Activated gamma-delta T cell treated with Interleukin-2 at 50 U/mL for 16 hours (primary cell): ENCODE results near the gene SCIN.
"Not testable (repeated sequence)": the region's sequence is repeated elsewhere in the genome, so short reads cannot be mapped to it uniquely, and the experiment has no call there.

Source experiments
- DNase-seq: peaks from one replicate; pipeline ENCODE4 v3.0.0-alpha.2; 2020

Gene SCIN

DNA sequence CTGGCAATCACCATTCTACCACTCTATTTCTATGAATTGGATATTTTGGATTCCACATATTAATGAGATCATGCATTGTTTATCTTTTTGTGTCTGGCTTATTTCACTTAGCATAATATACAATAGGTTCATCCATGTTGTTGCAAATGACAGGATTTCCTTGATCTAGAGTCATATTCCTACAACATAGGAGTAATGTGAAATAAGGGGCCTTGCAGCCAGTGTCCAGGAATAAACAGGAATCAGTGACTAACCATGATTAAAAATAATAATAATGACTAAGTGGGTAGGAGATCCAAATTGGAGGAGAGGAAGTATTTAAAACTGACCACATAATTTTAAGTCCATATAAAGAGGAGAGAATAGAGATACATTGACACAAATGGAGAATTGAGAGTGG is 49.9 kb downstream of the SCIN start:
- DNase-seq = no peak

DNA sequence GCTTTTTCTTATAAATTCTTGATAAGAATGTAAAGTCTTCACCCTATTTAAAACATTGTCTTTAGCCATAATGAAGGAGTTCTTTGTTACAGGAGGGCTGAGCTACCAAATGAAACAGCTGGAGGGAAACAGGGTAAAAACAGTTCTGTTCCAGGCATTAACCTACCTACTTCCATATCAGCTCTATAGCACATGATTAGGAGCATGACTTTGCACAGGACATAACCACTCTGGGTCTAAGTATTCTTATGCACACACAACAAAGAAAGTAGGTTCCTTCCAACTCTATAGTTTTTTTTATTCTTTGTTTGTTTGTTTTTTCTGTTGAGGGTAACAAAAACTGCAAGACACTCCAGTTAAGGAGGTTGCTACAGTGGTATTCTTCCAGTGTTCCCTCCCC is 52.7 kb downstream of the SCIN start:
- DNase-seq = no peak

DNA sequence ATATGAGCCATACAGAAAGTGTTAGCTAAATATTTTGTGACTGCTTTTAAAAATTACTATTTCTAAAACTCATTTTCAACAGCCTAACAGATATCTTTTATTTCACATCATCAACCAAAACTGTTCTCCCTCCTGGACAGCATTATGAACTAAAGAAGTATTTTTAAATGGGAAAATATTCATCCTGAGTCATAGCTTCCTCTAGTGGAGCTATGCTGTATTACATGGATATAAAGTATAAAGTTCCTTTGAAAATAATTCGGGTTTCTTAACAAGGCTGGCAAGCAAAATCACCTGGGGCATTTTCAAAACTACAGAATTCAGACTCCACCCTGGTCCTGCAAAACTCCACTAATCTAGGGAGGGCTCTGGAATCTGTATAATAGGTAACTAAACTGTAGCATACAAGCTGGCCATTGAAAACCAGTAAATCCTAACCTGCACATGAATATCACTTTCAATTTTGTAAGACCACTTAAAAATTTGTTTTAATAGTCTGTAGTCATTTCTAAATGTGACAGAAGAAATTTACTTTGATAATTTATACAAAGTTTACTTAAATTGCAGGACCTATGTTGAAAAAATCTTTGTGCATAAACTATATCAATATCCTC is 53.5 kb downstream of the SCIN start:
- DNase-seq = no peak

DNA sequence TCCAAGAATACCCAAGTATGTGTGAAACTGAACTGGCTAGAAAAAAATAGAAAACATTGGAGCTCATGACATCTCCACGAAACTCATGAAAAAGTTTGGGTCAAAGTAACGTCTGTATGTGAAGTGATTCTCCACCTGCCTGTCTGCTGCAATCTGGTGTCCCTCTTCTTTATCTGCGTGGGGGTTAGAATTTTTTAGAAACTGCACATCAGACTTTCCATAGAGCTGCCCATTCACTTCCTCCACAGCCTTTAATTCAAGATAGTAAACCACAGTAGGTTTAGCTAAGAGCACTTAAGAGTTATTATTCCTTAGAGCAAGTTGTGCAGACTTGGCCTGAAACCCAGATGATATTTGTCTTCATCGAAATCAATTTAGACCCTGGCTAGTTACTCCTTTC is 55.3 kb downstream of the SCIN start:
- DNase-seq = no peak

DNA sequence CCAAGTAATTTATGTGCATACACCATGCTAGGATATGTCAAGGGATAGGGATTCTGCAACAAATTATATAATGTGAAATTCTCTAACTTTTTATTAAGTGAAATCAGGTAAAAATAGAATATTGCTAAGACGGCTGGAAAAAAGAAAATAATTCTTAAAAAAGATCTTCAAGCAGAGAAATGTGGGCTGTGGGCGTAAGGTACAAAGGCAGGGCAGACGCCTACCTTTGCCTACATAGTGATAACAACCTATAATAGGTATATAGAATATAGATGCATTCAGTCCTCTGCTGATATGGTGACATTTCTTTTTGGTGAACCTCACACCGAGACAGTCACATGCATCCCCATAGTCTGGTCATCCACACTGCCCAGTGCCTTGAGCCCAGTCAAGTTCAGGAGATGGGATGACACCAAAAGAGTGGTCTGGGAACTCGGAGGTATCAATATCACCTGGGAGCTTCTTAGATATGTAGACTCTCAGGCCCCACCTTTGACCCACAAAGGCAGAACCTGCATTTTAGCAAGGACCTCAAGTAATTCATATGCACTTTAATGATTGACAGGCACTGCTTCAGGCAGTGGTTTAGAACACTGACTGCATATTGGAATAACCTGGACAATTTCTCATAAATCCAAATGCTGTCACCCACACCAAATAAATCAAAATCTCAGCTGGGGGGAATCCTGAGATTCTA is 59.4 kb downstream of the SCIN start:
- no peak for DNase-seq

DNA sequence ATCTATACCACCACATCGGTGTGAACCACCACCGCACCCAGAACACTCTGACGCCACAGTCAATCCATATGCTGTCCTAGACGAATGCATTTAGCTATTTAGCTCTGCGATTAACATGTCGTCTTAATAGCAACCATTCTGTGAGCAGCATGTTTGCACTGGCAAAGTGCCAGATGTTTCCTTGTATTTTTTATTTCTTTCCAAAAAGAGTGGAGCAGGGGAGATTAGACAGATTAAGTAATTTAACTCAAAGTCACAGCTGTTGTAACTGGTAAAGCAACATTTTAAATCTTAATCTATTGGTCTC is 59.9 kb downstream of the SCIN start:
- no peak for DNase-seq

DNA sequence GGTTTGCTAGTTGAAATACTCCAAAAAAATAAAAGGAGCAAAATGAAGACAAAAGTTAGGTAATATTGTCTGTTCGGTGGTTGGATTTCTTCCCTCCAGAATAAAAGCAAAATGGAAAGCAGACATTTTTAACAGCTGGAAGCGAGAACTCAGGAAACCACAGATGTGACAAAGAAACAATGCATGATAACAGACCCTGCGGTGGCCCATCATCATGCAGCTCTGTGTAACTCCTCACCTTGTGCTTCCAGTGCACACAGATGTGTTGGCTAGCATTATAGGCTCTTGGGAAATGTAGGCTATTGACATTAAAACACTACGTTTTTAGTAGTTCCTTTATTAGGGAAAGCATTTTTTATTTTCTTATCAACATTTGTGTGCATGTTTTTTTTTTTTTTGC is 63.1 kb downstream of the SCIN start:
- no peak for DNase-seq

DNA sequence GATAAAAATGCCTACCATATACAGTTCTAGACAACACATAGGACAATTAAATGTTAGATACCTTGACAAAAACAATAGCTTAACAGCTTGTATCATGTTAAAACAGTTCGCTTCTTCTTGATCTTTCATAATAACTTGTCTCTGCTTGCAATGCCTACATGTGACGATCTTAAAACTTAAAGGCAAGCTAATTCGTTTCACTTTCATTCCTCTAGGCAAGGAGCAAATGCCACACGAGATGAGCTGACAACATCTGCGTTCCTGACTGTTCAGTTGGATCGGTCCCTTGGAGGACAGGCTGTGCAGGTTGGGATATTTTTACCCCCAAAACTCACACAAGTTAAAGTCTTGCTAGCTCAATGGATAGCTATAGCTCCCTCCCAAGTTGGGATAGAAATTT is 65.3 kb downstream of the SCIN start:
- DNase-seq = no peak

DNA sequence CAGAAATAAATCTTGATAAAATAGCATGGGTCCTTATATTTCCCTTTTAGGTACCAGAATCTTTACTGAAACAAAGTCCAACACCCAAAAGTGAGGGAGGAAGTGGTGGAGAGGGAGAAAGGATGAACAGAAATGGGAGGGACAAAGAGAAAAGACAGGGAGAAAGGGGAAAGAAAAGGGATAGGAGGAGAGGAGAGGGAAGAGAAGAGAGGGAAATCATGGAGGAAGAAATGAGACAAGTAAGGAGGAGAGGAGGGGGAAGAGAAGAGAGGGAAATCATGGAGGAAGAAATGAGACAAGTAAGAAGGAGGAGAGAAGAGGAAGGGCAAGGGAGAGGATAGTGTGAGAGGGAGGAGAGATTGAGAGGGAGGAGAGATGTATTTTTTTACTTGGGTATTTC is 66.8 kb downstream of the SCIN start:
- DNase-seq = no peak

DNA sequence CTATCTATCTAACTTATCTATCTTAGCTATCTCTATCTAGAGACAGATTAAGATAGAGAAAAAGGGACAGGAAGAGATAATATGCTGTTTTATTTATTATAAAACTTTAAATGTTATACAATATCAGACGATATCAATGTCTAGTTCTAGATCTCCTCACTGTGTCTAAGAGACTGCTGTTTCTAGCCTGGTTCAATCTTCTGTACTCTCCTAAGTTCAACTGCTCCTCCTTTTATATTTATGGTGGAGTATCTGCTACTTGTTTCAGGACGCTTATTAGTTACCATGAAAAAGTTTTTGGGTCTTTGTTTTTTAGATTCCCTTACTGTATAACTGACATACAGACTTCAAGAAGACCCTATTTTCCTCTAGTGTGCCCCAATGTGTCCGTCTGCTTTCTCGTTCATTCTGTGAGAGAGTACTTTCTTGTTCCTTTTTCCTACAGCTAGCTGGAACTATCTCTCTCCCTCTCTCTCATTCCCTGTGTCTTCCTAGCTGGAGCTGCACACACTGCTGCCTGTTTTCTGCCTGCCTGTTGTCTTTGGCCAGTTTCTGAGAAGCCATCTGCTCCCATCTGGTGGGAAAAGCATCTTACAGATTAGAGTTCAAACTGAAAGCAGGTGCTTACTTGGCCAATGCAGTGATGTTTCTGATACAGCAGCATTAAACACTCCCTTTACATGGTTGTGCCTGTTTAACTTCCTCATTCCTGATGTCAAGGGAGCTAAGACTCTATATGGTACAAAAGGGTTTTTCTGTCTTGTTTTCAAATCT is 67.5 kb downstream of the SCIN start:
- no peak for DNase-seq

DNA sequence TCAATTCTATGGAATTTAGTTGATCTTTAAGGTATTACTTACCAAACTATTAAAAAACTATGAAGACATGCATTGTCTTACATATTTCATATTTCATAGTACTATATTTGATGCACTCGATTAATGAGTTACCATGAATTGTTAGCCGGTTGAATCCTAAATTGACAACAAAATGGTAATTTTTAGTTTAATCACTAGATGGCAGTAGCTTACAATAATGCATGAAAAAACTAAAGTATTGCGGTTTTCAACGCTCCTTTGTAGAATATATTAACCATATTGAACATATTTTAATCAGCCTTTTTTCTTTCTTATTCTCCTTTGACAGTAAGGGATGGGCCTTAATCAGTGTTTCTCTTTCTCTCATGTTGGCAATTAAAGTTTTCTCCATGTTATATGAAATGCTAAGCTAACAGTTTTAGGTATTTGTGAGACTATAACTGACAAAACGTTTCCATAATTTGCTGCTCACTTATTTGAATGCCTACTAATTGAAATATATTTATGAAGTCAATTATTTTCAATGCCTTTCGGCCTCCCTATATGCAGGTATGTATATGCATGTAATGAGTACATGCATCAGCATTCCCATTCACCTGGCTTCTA is 68.4 kb downstream of the SCIN start:
- no peak for DNase-seq

DNA sequence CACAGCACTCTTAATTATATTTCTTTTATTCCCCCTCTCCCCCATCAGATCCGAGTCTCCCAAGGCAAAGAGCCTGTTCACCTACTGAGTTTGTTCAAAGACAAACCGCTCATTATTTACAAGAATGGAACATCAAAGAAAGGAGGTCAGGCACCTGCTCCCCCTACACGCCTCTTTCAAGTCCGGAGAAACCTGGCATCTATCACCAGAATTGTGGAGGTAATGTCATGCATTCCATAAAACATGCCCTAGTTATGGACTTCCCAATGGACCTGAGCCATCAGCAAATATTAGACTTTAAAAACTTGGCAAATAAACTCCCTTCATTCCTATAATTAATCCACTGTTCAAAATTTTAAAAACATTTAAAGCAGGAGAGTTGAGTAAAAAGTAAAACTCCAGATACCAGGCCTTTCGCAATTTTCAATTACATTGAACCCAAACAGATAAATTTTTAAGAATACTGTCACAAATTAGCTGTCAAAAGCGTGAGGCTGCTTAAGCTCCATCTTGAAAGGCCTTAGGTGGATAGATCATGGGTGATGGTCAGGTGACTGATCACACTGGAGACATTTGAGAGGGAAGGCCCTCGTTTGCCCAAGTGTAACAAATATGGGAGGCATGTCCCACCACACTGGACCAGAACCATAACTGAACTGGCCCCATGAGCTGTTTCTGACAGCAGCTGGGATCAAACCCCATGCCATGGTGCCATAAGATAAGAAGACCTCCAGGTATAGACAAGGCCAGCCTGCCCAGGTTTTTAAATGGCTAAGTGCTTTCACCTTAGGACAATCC is 70.0 kb downstream of the SCIN start:
- DNase-seq = no peak

DNA sequence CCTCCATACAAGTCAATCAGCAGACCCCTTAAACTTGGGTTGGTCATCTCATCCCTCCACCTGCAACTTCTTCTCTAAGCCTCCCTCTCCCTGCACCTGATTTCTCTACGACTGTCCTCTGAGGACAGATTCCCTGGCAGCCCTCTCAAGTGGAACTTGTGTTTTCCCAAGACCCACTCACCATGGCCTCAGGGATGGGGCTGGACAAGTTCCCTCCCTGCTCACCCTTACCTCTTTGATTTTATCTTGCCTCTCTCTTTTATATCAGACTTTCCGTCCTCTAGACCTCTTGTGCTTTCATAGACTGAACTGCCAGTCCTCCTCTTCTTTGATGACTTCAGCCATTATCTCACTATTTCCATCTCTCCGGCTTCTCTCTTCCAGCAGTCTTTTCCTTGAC is 70.7 kb downstream of the SCIN start:
- no peak for DNase-seq

DNA sequence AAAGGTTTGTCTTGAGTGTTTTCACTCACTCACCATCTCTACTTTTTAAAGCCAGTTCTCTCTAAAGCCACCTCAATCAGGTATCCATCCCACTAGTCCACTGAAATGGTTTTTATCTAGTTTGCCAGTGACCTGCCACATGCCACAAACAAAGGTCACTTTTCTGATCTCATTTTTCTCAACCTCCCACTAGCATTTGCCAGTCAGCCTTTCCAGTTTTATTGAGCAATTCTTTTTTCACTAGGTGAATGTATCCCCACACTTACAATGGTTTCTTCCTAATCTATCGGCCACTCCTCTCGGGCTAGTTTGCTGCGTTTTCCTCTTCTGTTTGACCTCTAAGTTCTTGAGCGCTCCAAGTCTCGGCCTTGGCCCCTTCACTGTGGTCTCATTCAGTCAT is 72.0 kb downstream of the SCIN start:
- DNase-seq = no peak

DNA sequence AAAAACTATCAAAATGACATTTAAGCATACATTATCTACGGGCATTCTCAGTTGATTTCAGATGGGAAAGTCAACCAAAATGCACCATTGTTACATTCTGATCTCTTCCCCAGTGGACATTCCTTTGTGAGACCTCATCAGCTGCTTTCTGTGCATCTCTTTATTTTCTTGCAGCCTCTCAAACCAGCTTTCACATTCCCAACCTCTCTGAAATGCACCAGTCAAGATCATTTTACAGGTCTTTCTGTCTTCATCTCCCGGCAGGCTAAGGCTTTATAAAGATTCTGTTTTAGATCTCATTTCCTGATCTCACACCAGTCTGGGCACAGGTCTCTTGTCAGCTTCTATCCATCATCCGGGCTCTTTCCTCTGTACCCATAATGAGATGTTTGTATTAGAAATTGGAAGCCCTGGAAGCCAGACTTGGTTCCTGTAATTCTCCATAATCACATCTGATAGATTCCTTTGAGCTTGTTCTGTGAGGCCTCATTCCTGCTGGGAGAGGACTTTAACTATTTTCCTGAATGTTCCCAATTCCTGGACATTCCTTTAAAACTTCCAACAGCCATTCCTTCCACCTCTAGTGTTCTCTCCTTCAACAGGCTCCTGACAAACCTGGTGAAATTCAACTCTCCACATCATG is 72.6 kb downstream of the SCIN start:
- DNase-seq = no peak

DNA sequence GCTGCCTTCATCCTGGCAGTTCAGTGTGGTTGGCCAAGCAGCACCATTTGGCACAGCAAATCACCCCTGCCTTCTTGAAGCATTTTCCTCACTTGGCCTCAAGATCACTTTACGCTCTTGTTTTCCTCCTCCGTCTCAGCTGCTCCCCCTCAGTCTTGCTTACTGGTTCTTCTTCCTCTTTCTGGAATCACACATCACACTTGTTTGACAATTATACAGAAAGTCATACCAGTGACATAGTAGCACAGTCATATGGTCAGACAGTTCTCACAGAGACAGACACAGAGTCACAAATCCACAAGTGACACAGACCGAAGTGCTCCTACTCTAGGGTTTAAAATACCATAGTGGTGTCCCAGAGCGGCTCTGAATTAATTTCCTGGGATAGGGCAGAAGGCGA is 73.1 kb downstream of the SCIN start:
- no peak for DNase-seq

DNA sequence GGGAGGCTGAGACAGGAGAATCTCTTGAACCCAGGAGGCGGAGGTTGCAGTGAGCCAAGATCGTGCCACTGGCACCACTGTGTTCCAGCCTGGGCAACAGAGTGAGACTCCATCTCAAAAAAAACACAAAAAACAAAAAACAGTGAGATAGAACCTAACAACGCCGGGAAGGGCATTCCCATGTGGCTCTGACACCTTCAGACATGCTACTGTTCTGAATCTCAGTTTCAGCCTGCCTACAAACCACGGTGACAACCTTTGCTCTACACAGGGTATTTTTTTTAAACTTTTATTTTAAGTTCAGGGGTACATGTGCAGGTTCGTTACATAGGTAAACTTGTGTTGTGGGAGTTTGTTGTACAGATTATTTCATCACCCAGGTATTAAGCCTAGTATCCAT is 74.7 kb downstream of the SCIN start:
- not testable (repeated sequence) for DNase-seq

DNA sequence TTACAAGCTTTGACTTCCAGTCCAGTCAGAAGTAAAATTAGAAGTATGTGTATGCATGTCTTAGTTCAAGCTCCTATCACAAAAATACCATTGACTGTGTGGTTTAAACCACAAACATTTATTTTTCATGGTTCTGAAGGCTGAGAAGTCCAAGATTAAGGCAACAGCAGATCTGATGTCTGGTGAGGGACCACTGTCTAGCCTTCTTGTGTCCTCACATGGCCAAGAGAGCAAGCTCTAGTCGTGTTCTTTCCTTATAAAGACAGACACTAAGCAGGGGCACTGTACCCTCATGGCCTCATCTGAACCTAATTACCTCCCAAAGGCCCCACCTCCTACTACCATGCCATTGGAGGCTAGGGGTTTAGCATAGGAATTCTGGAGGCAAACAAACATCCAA is 75.6 kb downstream of the SCIN start:
- DNase-seq = no peak

DNA sequence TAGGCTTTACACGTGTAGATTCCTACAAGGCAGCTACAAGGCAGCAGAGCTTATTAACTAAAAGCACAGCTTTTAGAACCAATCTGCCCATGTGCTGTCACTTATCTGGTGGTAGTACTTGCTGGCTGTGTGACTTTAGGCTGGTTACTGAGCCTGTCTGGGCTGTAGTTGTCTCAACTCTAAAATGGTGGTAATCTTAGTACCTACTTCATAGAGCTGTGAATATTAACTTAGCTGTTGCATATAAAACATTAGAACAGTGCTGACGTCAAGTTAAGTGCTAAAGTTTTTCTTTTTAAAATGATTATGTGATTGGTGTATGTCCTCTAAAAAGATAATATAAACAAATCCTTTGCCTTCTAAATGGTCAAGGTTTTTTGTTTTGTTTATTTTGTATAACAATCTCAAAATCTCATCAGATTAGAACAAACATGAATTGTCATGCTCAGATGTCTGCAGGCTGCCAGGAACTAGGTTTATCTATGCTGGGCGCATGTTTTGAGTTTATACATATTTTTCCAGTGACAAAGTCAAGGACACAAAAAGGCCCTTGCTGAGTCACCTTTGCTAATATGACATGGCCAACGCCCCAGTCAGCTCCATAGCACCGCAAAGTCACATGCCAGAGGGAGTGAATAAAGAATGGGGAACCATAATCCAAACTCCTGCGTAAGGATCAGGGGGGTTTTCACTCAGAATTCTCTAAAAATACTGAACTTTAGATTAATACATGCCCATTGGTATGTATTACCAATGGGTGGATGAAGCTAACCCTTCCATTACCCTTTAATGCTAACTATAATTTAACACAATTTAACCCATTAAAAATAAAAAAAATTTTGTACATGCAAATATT is 77.1 kb downstream of the SCIN start:
- no peak for DNase-seq

DNA sequence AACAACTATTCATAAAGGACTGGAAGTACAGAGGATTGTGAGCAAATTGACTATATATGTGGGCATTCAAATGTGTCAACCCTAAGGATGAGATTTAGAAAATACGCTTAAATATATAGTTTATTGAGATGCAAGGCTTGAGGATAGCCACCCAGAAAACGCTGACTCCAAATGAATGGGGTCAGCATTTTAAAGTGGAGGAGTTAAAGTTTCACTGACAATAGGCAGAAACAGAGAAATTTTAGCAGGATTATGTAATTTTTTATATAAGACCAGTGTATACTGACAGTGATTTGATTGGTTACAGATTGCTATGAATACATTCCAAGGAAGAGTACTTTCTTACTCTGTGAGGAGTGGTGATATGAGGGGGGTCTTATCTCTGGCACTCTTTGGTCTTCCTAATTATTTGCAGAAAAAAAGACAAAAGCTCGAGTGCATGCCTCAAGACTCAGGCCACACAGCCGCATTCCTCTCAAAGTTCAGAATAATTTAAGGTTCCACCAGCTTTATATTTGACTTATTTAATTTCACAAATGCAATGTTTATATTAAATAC is 78.3 kb downstream of the SCIN start:
- DNase-seq = no peak

DNA sequence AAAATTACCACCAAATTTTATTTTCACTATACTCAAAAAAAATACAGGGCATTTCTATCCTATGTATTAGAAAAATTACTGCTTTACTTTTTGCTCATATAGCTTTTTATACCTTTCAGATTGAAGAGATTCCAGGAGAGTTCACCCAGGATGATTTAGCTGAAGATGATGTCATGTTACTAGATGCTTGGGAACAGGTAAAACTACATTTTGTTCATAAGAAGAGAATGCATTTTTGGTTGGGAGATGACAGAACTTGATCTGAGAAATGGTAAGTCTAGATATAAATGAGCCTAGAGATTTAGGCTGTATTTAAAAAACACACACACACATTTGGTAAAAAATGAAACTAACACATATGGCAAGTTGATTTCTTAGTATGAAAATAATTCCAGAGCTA is 78.8 kb downstream of the SCIN start:
- no peak for DNase-seq
